Lower lobe of right lung (tissue), 2 donors: ENCODE data around the gene DYRK2. TPM values are rescaled to one million over a fixed set of nuclear protein-coding genes. Genes with fewer than 3 reads are reported as not detected.

Experiments used
- ATAC-seq, 2 donors: fragments of 200-7000 bp; cut with Tn5 transposase; one replicate each; pipeline ENCODE4 v1.9.1; 2020 to 2022; ENCODE audit warnings: mild to moderate bottlenecking in 2 of 2, moderate library complexity in 2 of 2
- DNase-seq: peaks from one replicate; pipeline ENCODE4 v3.0.0-alpha.2; 2020
- H3K27ac ChIP-seq: fragments of 200-600 bp; one replicate; pipeline ENCODE4 v1.8.0; 2022
- H3K27me3 ChIP-seq: fragments of 200-600 bp; one replicate; pipeline ENCODE4 v1.8.0; 2022; ENCODE audit warnings: low read depth
- H3K36me3 ChIP-seq: fragments of 200-600 bp; one replicate; pipeline ENCODE4 v1.8.0; 2022; ENCODE audit warnings: mild to moderate bottlenecking
- H3K4me1 ChIP-seq: fragments of 200-600 bp; one replicate; pipeline ENCODE4 v1.8.0; 2022
- H3K4me3 ChIP-seq: fragments of 200-600 bp; one replicate; pipeline ENCODE4 v1.8.0; 2022; ENCODE audit warnings: mild to moderate bottlenecking
- H3K9me3 ChIP-seq: fragments of 200-600 bp; one replicate; pipeline ENCODE4 v1.8.0; 2022
- CTCF ChIP-seq: fragments of 200-600 bp; IDR thresholded peaks from one replicate; pipeline ENCODE4 v1.8.0; 2022; ENCODE audit warnings: antibody characterized with exemption, mild to moderate bottlenecking
- intact Hi-C: fragments of 100-400 bp; cut with DNase I; formaldehyde crosslinking; loops from one replicate; pipeline ENCODE4 v1.11.0; 2022
- long read RNA-seq: library from polyadenylated mRNA; unstranded; transcript quantifications from one replicate; pipeline ENCODE4 v2.0.0, GENCODE V29; 2021
- total RNA-seq: library from RNA; stranded (reverse); fragmentation: NEBNext Ultra II Directional; extraction: Animal tissue kit (Norgen Biotek cat#: 25700); gene quantifications from one replicate; pipeline ENCODE4 v1.2.1, GENCODE V29; 2021
- donor health status: DM: no; HTN: yes; CAD: no; lungs with severe emphysema.

Gene DYRK2
- total RNA-seq = 17.6 TPM
- long read RNA-seq, full-length matches to known transcripts = 31 of 38 reads
- long read RNA-seq, partial matches to known transcripts = 5 of 38 reads
- long read RNA-seq, other reads (novel, unspliced or antisense) = 2 of 38 reads

- Histone ChIP-seq H3K27ac (peak within 1 kb of the TSS; percentile 95), H3K4me1 (peaks cover 26% of the 10 kb centered on the region), H3K4me3 (peak within 1 kb of the TSS; percentile 92), H3K9me3 (no peaks in the 10 kb centered on the region), H3K27me3 (no peaks in the 10 kb centered on the region), H3K36me3 (no peaks in the 10 kb centered on the region)
- DNase-seq = peak; percentile 86
- TF ChIP-seq CTCF = no peak
- ATAC-seq = peak; percentile 85 to 86
- intact Hi-C loops = no loop called here
Measured at GRCh38 chr12:67648521-67649260, at the start of gene DYRK2. DYRK2 (plus strand) TSS chr12:67648745; CDS start chr12:67649134, 389 bp downstream.

- TF ChIP-seq CTCF = no peak
- intact Hi-C loops = no loop called here
- H3K36me3 ChIP-seq = no peaks in the 10 kb centered on the region
Measured at GRCh38 chr12:67599691-67600090, 48.9 kb upstream of the DYRK2 start.

GRCh38 chr12:67601126-67601525 lies 47.4 kb upstream of the DYRK2 start:
- no peaks in the 10 kb centered on the region for H3K36me3 ChIP-seq
- H3K27ac ChIP-seq = no peak overlapping the region
- DNase-seq = no peak
- no peaks in the 10 kb centered on the region for H3K27me3 ChIP-seq
- H3K4me3 ChIP-seq = no peak overlapping the region
- H3K4me1 ChIP-seq = no peaks in the 10 kb centered on the region
- no peak for ATAC-seq
- no peaks in the 10 kb centered on the region for H3K9me3 ChIP-seq
- intact Hi-C loops = no loop called here
- TF ChIP-seq CTCF = no peak

More at GRCh38 chr12:67599691-67600090, 48.9 kb upstream of the DYRK2 start:
- no peak overlapping the region for H3K4me3 ChIP-seq
- no peak for ATAC-seq
- H3K9me3 ChIP-seq = no peaks in the 10 kb centered on the region
- H3K4me1 ChIP-seq = no peaks in the 10 kb centered on the region
- DNase-seq = no peak
- H3K27me3 ChIP-seq = no peaks in the 10 kb centered on the region
- H3K27ac ChIP-seq = no peak overlapping the region

GRCh38 chr12:67609226-67609870 lies 39.2 kb upstream of the DYRK2 start:
- intact Hi-C loops = no loop called here
- H3K36me3 ChIP-seq = no peaks in the 10 kb centered on the region

GRCh38 chr12:67613040-67613439 lies 35.5 kb upstream of the DYRK2 start:
- H3K9me3 ChIP-seq = no peaks in the 10 kb centered on the region
- DNase-seq = no peak

More at GRCh38 chr12:67609226-67609870, 39.2 kb upstream of the DYRK2 start:
- no peaks in the 10 kb centered on the region for H3K27me3 ChIP-seq
- H3K4me3 ChIP-seq = no peak overlapping the region
- no peak overlapping the region for H3K27ac ChIP-seq
- ATAC-seq (no peak), DNase-seq (no peak)
- TF ChIP-seq CTCF = no peak
- H3K9me3 ChIP-seq = no peaks in the 10 kb centered on the region
- H3K4me1 ChIP-seq = no peaks in the 10 kb centered on the region

More at GRCh38 chr12:67613040-67613439, 35.5 kb upstream of the DYRK2 start:
- intact Hi-C loops = no loop called here
- no peak for ATAC-seq
- Histone ChIP-seq H3K36me3 (no peaks in the 10 kb centered on the region), H3K4me3 (no peak overlapping the region), H3K4me1 (no peaks in the 10 kb centered on the region), H3K27me3 (no peaks in the 10 kb centered on the region), H3K27ac (no peak overlapping the region)
- TF ChIP-seq CTCF = no peak
